ENCODE measurements around the gene HSH2D. TPM values are rescaled to one million over a fixed set of nuclear protein-coding genes. Genes with fewer than 3 reads are reported as not detected.

Gene HSH2D
- total and polyA plus RNA-seq, 2 of the 13 experiments (the other 11 are each of a cell fraction or from before 2014, with no cell fraction given): 0.69 to 3.2 TPM

- TF ChIP-seq ZNF563 (CRISPR knock-in tag; IDR thresholded peaks at IDR 0.05) (no peak), TCF7 (IDR thresholded peaks at IDR 0.05; ENCODE audit: low read depth) (no peak), PHF8 (CRISPR knock-in tag; IDR thresholded peaks at IDR 0.05) (no peak), ZNF678 (CRISPR knock-in tag; IDR thresholded peaks at IDR 0.05) (no peak), ZC3H4 (CRISPR knock-in tag; IDR thresholded peaks at IDR 0.05; ENCODE audit: borderline replicate concordance) (no peak), NR2F6 (IDR thresholded peaks at IDR 0.05) (no peak), NR2F6 (CRISPR knock-in tag; IDR thresholded peaks at IDR 0.05) (peak; percentile 47; the same call in 1 of the 2 replicates), ZNF580 (CRISPR knock-in tag; IDR thresholded peaks at IDR 0.05; ENCODE audit: borderline replicate concordance, low read depth) (peak; percentile 18; the same call in 1 of the 2 replicates), CTCF (CRISPR knock-in tag; IDR thresholded peaks at IDR 0.05) (peak; percentile 39), ZNF251 (CRISPR knock-in tag; IDR thresholded peaks at IDR 0.05) (no peak)
Measured at GRCh38 chr19:16141043-16141442, 2.4 kb upstream of the HSH2D start (continued).

GRCh38 chr19:16142032-16142580 is 1.4 kb upstream of the HSH2D start:
- BruUV-seq (replicated peaks): no TSS peak
- in situ Hi-C loops (cut with HindIII; ENCODE audit: extremely low pct_ligation_motif_present, low pct_unique_long_range_greater_than_20kb): no loop called here
- POLR2A ChIA-PET: interaction anchor here (1.9 kb wide), 1 partner anchor 64 kb away, joined by 4 read pairs; no protein-coding TSS in a partner anchor

More at GRCh38 chr19:16142032-16142580, 1.4 kb upstream of the HSH2D start:
- CTCF ChIA-PET (ENCODE audit: low intra/inter-chr PET ratio, low total read pairs): no interaction called here
- TF ChIP-seq ZNF121 (CRISPR knock-in tag; IDR thresholded peaks at IDR 0.05): peak; percentile 79; the same call in 1 of the 2 replicates
- TF ChIP-seq ZNF619 (CRISPR knock-in tag; IDR thresholded peaks at IDR 0.05): no peak
- Histone ChIP-seq H4K20me1 (ENCODE audit: insufficient read depth, low read length) (no peaks in the 10 kb centered on the region), H3K36me3 (replicated peaks in 1 of 2; ENCODE audit: control insufficient read depth in 1 of 2, insufficient read depth in 2 of 2, low read length in 2 of 2) (no peaks in the 10 kb centered on the region), H3K9ac (ENCODE audit: insufficient read depth, low read depth, low read length) (peak overlapping the region; percentile 22; the same call in 1 of the 2 replicates), H3K27me3 (ENCODE audit: control insufficient read depth in 1 of 2, insufficient read depth in 2 of 2, low read length in 2 of 2) (no peaks in the 10 kb centered on the region), H3K9me3 (ENCODE audit: low read length) (no peaks in the 10 kb centered on the region), H2AFZ (ENCODE audit: low read length) (no peak overlapping the region), H3K4me1 (ENCODE audit: insufficient read depth, low read length) (peaks cover 33% of the 10 kb centered on the region), H3K79me2 (ENCODE audit: insufficient read depth, low read length) (no peaks in the 10 kb centered on the region), H3K4me2 (ENCODE audit: low read depth, low read length) (peak overlapping the region; percentile 32; the same call in 1 of the 2 replicates), H3K4me3 (replicated peaks in 1 of 3; ENCODE audit: insufficient read depth in 1 of 3, low read depth in 2 of 3, low read length in 3 of 3) (no peak overlapping the region), H3K27ac (ENCODE audit: extremely low read length, insufficient read depth, low read length) (no peak overlapping the region)
- FAIRE-seq (no peak), DNase-seq (ENCODE audit: low spot score) (no peak), ATAC-seq (no peak)
- intact Hi-C loops (cut with micrococcal nuclease; ENCODE audit: unreplicated experiment): no loop called here
- 53% methylated on average over 9 of the region's 9 CpGs for WGBS (ENCODE audit: low lambda C conversion rate)
